Fibroblast of villous mesenchyme (primary cell): ENCODE results near the gene DTX1. TPM values are rescaled to one million over a fixed set of nuclear protein-coding genes. Genes with fewer than 3 reads are reported as not detected.

Source experiments
- DNase-seq: peaks from one replicate; pipeline ENCODE4 v3.0.0-alpha.2; 2010; ENCODE audit warnings: low read depth
- H3K4me3 ChIP-seq: 2 replicates; pipeline ENCODE4 v1.5.1; 2011; ENCODE audit warnings: low read depth, mild to moderate bottlenecking, low read length
- CTCF ChIP-seq: IDR thresholded peaks from 2 replicates; pipeline ENCODE4 v1.5.1; 2012; ENCODE audit warnings: low read depth, mild to moderate bottlenecking, low read length; ENCODE audit not compliant: insufficient read depth
- total RNA-seq: library from RNA; depleted of rRNA; stranded (reverse); fragments of >200 nt; gene quantifications from 2 replicates; pipeline ENCODE4 v1.2.3, GENCODE V29; 2012

The DTX1 gene
- total RNA-seq, 1 donor, result not detected

- DNase-seq, result no peak
- no peak overlapping the region for H3K4me3 ChIP-seq
- no peak for TF ChIP-seq CTCF
Measured at GRCh38 chr12:113088971-113089756, 32.6 kb downstream of the DTX1 start.

GRCh38 chr12:113089839-113090238, 33.3 kb downstream of the DTX1 start:
- no peak overlapping the region for H3K4me3 ChIP-seq
- no peak for TF ChIP-seq CTCF
- no peak for DNase-seq

DNA sequence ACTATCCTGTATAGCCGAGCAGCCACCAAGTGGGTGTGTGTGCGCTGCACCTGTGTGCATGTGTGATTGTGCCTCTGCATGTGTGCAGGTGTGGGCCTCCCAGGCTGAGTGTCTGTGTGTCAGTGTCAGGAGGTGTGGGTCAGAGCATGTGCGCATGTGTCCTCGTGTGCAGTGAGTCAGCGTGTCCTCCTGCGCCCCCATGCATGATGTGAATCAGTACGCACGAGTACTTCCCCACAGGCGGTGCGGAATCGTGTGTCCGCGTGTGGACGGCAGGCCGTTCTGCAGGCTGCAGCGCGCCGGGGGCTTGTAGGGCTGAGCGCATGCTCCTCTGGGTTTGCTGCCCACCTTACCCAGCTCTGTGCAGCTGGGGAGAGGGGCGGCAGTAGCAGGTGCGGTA, 34.2 kb downstream of the DTX1 start:
- H3K4me3 ChIP-seq, result no peak overlapping the region
- no peak for DNase-seq
- no peak for TF ChIP-seq CTCF

GRCh38 chr12:113091506-113091905, 35.0 kb downstream of the DTX1 start:
- TF ChIP-seq CTCF, result no peak
- H3K4me3 ChIP-seq, result no peak overlapping the region
- no peak for DNase-seq

DNA sequence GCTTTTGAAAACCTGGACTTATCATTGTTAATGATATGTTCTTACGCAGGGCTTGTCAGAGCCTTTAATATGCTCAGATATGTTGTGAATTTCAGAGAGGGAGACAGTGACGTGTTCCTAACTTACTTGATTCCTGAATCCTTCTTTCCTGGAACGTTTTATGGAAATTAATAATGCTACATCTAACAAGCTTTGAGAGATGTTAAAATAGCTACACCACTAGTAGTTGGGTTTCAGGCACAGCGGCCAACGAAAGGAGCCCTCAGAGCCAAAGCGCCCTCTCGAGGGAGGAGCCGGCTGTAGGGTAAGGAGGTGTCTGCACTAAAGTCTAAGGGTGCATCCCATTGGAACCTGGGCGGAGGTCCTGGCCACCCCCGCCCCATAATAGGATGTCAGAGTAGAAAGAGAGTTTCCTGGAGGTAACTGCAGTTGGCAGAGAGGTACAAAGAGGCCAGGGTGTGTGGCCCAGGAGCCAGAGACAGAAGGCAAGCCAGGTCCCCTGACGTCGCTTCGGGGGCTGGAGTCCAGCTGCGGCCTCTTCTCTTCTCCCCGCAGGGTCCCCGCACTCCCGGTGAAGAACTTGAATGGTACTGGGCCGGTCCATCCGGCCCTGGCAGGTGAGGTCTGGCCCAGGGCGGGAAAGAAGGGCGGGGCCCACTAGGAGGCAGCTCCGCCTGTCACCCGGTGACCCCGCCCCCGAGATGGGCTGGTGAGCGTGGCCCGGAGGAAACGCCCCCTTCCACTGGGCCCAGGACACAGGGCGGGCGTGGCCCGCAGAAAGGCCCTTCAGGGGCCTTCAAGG, 36.3 kb downstream of the DTX1 start:
- TF ChIP-seq CTCF, result peak; percentile 5
- no peak overlapping the region for H3K4me3 ChIP-seq
- DNase-seq, result no peak

DNA sequence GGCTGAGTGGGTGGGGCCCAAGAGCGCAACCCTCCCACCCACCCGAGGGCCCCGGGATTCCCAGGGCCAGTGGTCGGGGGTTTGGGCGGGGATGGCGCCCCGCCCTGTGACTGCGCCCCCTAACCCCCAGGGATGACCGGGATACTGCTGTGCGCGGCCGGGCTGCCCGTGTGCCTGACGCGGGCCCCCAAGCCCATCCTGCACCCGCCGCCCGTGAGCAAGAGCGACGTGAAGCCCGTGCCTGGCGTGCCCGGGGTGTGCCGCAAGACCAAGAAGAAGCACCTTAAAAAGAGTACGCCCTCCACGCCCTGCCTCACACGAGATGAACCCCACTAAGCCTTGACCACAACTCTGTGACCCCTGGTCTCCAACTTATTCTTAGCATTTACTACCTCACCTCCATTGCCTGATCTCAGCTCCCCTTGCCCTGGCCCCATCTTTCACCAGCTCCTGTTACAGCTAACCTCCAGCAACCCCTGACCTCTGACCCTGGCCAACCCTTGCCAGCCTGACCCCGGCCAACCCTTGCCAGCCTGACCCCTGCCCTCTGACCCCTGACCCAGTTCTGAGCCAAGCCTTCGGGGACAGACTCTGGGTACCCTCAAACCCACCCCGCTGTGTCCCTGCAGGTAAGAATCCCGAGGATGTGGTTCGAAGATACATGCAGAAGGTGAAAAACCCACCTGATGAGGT, 37.0 kb downstream of the DTX1 start:
- TF ChIP-seq CTCF, result no peak
- DNase-seq, result no peak
- H3K4me3 ChIP-seq, result no peak overlapping the region
